Vagina (tissue), 2 donors: Measurements from ENCODE around the gene NOP9.

ENCODE experiments used
- POLR2A ChIP-seq, 2 donors: fragments of 450-650 bp; IDR thresholded peaks; one replicate each; pipeline ENCODE4 v1.6.1; 2017; ENCODE audit warnings: antibody characterized with exemption in 2 of 2, mild to moderate bottlenecking in 2 of 2, moderate library complexity in 2 of 2
- TF ChIP-seq, protein P1 (sequence below), 3 experiments: fragments of 450-650 bp in 2 of 3; fragments of 200-600 bp in 1 of 3; sonication (generic) in 1 of 3; IDR thresholded peaks; one replicate each; pipeline ENCODE4 v1.5.1; 2017 to 2019; ENCODE audit warnings: antibody characterized with exemption in 3 of 3, mild to moderate bottlenecking in 2 of 3, moderate library complexity in 2 of 3

DNA sequence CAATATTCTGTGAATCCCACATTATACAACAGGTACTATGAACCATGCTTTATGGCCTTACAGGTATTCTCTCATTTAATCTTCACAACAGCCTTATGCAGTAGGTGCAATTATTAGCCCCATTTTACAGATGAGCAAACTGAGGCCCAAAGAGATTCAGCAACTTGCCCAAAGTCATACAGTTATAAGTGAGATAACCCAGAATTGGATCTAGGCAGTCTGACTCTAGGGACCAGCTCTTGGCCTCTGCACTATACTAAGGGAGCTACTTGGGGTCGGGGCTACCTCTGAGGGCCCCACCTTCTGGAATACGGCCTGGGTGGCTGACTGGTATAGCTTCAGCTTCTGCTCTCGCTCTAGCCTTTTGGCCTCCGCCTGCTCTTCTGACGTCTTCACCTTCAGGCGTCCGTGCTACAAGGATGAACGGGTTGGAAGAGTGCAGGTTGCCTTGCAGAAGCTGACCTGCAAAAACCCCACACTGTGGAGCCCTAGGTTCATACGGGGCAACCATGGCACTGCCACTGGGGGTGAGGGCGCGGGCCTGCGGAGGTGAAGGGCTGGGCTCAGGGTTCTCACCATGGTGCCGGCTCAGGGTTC lies 29.0 kb upstream of the NOP9 start:
- TF ChIP-seq POLR2A (IDR thresholded peaks at IDR 0.05) = no peak
- TF ChIP-seq, protein P1, sequence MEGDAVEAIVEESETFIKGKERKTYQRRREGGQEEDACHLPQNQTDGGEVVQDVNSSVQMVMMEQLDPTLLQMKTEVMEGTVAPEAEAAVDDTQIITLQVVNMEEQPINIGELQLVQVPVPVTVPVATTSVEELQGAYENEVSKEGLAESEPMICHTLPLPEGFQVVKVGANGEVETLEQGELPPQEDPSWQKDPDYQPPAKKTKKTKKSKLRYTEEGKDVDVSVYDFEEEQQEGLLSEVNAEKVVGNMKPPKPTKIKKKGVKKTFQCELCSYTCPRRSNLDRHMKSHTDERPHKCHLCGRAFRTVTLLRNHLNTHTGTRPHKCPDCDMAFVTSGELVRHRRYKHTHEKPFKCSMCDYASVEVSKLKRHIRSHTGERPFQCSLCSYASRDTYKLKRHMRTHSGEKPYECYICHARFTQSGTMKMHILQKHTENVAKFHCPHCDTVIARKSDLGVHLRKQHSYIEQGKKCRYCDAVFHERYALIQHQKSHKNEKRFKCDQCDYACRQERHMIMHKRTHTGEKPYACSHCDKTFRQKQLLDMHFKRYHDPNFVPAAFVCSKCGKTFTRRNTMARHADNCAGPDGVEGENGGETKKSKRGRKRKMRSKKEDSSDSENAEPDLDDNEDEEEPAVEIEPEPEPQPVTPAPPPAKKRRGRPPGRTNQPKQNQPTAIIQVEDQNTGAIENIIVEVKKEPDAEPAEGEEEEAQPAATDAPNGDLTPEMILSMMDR (IDR thresholded peaks at IDR 0.05) = no peak
